ENCODE measurements around the gene ADCY7.

Gene ADCY7

GRCh38 chr16:50298591-50299507 is 32.5 kb downstream of the ADCY7 start:
- no peak for DNase-seq (ENCODE audit: low spot score)

GRCh38 chr16:50299508-50300105 is 33.3 kb downstream of the ADCY7 start:
- DNase-seq (ENCODE audit: low spot score), result no peak

- no peak for DNase-seq (ENCODE audit: low spot score)
Observed at GRCh38 chr16:50300942-50301625, 34.7 kb downstream of the ADCY7 start.

GRCh38 chr16:50301626-50302471 is 35.5 kb downstream of the ADCY7 start:
- no peak for DNase-seq (ENCODE audit: low spot score)

GRCh38 chr16:50302472-50303005 is 36.2 kb downstream of the ADCY7 start:
- no peak for DNase-seq (ENCODE audit: low spot score)

- DNase-seq (ENCODE audit: low spot score), result no peak
Observed at GRCh38 chr16:50303041-50303604, 36.8 kb downstream of the ADCY7 start.

GRCh38 chr16:50303605-50304466 is 37.5 kb downstream of the ADCY7 start:
- no peak for DNase-seq (ENCODE audit: low spot score)

GRCh38 chr16:50304467-50305440 is 38.4 kb downstream of the ADCY7 start:
- DNase-seq (ENCODE audit: low spot score), result no peak

- DNase-seq (ENCODE audit: low spot score), result no peak
Observed at GRCh38 chr16:50305441-50306061, 39.2 kb downstream of the ADCY7 start.

- DNase-seq (ENCODE audit: low spot score), result no peak
Observed at GRCh38 chr16:50306287-50306686, 39.9 kb downstream of the ADCY7 start.

GRCh38 chr16:50308237-50308965 is 42.0 kb downstream of the ADCY7 start:
- DNase-seq (ENCODE audit: low spot score), result no peak

GRCh38 chr16:50309156-50309526 is 42.8 kb downstream of the ADCY7 start:
- DNase-seq (ENCODE audit: low spot score), result no peak

GRCh38 chr16:50309527-50310307 is 43.4 kb downstream of the ADCY7 start:
- DNase-seq (ENCODE audit: low spot score), result no peak

GRCh38 chr16:50310308-50311133 is 44.2 kb downstream of the ADCY7 start:
- no peak for DNase-seq (ENCODE audit: low spot score)

- DNase-seq (ENCODE audit: low spot score), result no peak
Observed at GRCh38 chr16:50311134-50311528, 44.8 kb downstream of the ADCY7 start.

GRCh38 chr16:50311891-50312501 is 45.6 kb downstream of the ADCY7 start:
- DNase-seq (ENCODE audit: low spot score), result no peak

Measured in RKO (cell line).